Measurements from ENCODE around the gene RAP1GDS1.
"Not testable (repeated sequence)": the region's sequence is repeated elsewhere in the genome, so short reads cannot be mapped to it uniquely, and the experiment has no call there.

RAP1GDS1 gene

GRCh38 chr4:98359646-98360045 is 98.5 kb downstream of the RAP1GDS1 start:
- DNase-seq: no peak

- no peak for DNase-seq
These were observed 102.2 kb downstream of the RAP1GDS1 start for GRCh38 chr4:98363431-98363830.

DNA sequence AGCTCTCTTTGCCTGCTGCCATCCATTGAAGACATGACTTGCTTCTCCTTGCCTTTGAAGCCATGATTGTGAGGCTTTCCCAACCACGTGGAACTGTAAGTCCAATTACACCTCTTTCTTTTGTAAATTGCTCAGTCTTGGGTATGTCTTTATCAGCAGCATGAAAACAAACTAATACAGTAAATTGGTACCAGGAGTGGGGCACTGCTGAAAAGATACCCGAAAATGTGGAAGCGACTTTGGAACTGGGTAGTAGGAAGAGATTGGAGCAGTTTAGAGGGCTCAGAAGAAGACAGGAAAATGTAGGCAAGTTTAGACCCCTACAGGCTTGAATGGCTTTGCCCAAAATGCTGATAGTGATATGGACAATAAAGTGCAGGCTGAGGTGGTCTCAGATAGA is 105.1 kb downstream of the RAP1GDS1 start:
- not testable (repeated sequence) for DNase-seq

DNA sequence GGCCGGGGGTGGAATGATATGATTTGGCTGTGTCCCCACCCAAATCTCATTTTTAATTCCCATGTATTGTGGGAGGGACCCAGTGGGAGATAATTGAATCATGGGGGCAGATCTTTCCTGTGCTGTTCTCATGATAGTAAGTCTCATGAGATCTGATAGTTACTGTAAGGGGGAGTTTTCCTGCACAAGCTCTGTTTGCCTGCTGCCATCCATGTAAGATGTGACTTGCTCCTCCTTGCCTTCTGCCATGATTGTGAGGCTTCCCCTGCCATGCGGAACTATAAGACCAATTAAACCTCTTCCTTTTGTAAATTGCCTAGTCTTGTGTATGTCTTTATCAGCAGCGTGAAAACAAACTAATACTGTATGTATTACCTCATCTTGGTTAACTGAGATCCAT is 106.8 kb downstream of the RAP1GDS1 start:
- DNase-seq: not testable (repeated sequence)

- DNase-seq: no peak
These were observed 108.1 kb downstream of the RAP1GDS1 start for GRCh38 chr4:98369322-98369721.

- DNase-seq: no peak
These were observed 113.5 kb downstream of the RAP1GDS1 start for GRCh38 chr4:98374643-98375042.

GRCh38 chr4:98377559-98377958 is 116.4 kb downstream of the RAP1GDS1 start:
- DNase-seq: no peak

GRCh38 chr4:98381306-98381705 is 120.1 kb downstream of the RAP1GDS1 start:
- no peak for DNase-seq

- DNase-seq: no peak
These were observed 122.4 kb downstream of the RAP1GDS1 start for GRCh38 chr4:98383431-98384106.

DNA sequence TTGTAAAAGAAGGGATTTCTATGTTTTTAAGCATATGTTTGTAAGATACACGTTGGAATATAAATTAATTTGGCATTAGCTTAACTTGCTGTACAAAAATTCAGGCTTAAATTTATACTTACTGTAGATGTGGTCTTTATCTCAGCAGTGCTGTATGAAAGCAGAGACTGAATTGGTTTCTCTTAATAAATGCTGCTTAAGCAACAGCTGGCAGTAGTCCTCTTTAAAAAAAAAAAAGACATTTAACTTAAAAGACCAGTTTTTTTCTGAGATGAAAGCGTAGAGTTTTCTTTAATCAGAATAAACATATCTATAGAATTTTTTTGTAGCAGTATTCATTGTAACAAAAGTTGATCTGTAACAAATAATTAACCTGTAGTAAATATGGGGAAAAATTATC is 124.6 kb downstream of the RAP1GDS1 start:
- no peak for DNase-seq

DNA sequence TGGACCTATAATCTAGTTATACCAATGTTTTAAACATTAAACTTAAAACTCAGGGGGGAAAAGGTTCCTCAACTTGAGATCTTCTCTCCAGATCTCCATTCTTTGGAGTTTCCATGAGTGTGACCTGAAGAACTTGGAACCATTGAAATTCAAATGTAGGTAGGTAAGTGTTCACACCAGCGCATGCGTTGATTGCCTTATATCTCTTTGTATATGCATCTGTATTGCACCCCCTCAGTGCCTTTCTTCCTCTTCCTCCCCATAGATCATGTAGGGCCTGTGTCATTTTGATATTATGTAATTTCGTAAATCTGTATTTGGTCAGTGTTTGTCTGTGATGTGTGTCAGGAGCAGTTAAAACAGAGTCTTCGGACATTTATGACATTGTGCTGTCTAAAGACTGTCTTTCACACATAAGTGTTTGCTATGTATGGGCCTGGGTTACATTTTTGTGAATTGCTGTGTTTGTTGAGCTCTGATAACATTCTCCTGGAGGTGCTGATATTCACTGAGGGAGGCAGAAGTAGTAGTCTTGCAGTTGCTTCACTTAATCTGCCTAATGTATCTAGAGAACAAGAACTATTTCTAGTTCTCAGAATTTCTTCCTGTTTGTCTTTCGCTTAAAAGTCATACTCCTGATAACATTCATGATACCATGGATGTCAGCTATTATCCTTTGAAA is 126.3 kb downstream of the RAP1GDS1 start:
- DNase-seq: no peak

DNA sequence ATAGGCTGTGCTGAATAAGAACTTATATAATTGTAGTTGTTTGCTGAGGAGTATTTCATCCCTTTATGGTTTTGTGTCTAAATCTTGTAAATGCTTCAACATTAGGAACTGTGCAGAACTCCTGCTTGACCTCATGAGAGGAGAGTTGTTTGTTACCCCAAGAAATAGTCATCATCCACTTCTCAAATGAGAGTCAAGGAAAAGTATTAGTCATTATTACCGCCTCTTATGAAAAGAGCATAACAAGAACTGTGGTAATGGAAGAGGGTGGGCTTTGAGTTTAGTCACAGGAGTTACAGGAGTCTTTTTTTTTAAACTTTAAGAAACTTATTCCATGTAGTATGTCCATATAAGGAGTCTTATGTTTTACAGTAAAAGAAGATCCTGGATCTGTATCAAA is 132.9 kb downstream of the RAP1GDS1 start:
- DNase-seq: no peak

GRCh38 chr4:98399915-98400314 is 138.7 kb downstream of the RAP1GDS1 start:
- no peak for DNase-seq

- no peak for DNase-seq
These were observed 145.6 kb downstream of the RAP1GDS1 start for GRCh38 chr4:98406819-98407218.

DNA sequence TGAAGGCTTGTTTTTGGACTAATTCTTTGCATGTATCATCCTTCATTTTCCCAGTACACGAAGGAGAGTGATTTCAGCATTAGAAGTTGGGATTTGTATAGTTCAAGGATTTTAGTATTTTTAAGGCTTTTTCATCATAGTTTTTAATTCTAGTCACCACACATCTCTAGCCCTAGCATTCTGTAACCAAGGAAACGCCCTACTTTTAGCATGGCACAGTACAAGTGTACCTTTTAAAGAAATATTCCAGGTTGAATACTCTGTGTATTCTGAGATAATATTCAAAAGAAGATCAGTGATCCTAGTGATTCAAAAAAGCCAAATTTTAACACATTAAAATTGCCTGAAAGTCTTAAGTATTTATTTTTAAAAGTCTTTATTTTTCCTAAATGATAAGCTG is 150.5 kb downstream of the RAP1GDS1 start:
- no peak for DNase-seq

- no peak for DNase-seq
These were observed 155.7 kb downstream of the RAP1GDS1 start for GRCh38 chr4:98416844-98417243.

- DNase-seq: not testable (repeated sequence)
These were observed 159.0 kb downstream of the RAP1GDS1 start for GRCh38 chr4:98420151-98420550.

DNA sequence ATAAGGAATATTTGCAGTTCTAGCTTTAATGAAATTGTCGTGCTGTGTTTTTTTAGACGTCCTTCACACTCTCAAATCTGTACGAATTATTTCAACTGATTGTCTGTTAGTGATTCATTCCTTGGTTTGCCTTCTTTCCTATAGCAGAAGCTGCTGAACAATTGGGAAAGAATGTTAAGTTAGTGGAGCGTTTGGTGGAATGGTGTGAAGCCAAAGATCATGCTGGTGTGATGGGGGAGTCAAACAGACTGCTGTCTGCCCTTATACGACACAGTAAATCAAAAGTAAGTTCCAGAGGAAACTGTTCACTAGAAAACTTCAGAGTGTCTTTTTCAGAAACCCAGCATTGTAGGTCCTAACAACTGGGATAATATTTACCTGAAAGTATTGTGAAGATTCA is 159.9 kb downstream of the RAP1GDS1 start:
- no peak for DNase-seq

DNA sequence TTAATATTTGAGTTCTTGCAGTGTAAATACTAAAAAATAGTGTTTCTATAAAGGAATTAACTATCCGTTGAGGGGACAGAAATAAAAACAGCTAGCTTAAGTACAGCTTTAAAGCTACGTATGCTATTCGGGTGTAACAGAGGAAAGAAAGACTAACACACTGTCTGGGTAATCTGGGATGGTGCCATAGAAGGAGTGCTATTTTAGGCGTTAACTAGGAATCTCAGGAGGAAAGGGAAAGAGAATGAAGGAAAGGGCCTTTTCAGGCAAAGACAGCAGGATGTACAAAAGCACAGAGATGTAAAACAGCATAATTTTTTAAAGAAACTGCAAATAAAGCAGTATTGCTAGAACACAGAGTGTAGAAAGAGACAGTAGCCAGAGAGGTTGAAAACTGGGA is 161.8 kb downstream of the RAP1GDS1 start:
- no peak for DNase-seq

GRCh38 chr4:98430708-98431403 is 169.7 kb downstream of the RAP1GDS1 start:
- no peak for DNase-seq

GRCh38 chr4:98433691-98434090 is 172.5 kb downstream of the RAP1GDS1 start:
- DNase-seq: no peak

DNA sequence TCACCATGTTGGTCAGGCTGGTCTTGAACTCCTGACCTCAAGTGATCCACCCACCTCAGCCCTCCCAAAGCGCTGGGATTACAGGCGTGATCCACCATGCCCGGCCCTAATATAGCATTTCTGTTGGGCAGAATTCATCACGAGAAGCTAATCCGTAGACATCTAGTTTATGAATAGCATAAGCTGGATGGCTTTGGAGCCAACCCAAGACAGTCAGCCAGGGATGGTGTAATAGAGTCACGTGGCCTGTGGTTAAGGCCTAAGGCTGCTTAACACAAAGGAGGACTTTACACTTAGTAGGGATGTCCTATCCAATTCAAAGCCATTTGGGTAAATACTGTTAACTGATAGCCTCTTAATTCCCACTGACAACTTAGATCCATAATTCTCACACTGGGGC is 173.6 kb downstream of the RAP1GDS1 start:
- DNase-seq: no peak

- no peak for DNase-seq
These were observed 183.2 kb downstream of the RAP1GDS1 start for GRCh38 chr4:98444371-98444770.

Data from NCI-H1694 (cell line).